ENCODE results near the gene HMGN4.
"Not testable (repeated sequence)": the region's sequence is repeated elsewhere in the genome, so short reads cannot be mapped to it uniquely, and the experiment has no call there.

Gene HMGN4

DNA sequence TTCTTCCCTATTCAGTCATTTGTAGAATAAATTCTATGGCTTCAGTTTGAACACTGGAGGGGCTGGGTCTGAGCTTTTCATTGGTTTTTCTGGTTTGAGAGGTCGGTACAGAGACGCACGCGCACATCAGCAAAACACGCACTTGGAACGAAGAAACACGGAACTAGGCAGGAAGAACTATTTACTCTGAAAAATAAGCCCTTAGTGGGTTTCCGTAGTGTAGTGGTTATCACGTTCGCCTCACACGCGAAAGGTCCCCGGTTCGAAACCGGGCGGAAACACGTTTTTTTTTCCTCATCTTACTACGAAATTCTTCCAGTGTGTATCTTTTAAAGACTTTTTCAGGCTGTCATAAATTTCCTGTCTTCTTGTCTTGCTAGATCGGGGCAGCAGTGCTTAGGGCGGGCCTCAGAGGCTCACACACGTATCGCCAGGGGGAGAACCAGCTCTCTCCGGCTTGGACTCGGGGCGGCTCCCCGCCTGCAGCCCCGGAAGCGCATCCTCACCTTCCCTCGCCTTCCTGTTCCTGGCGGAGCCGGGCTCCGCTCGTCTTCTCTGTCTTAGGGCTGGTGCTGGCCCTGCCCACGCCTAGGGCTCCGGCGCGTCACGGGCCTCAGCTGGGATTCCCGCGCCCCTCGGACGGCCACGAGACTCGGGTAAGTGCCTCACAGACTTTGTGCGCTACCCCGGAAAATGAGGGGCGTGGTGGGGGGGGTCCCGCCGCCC is at the start of gene HMGN4:
TSS of gene HMGN4 (plus strand) at position 521 of the 726 bp plus-strand sequence. CDS start 6,841 bp downstream, outside the sequence.
- peak; percentile 95 for DNase-seq

DNA sequence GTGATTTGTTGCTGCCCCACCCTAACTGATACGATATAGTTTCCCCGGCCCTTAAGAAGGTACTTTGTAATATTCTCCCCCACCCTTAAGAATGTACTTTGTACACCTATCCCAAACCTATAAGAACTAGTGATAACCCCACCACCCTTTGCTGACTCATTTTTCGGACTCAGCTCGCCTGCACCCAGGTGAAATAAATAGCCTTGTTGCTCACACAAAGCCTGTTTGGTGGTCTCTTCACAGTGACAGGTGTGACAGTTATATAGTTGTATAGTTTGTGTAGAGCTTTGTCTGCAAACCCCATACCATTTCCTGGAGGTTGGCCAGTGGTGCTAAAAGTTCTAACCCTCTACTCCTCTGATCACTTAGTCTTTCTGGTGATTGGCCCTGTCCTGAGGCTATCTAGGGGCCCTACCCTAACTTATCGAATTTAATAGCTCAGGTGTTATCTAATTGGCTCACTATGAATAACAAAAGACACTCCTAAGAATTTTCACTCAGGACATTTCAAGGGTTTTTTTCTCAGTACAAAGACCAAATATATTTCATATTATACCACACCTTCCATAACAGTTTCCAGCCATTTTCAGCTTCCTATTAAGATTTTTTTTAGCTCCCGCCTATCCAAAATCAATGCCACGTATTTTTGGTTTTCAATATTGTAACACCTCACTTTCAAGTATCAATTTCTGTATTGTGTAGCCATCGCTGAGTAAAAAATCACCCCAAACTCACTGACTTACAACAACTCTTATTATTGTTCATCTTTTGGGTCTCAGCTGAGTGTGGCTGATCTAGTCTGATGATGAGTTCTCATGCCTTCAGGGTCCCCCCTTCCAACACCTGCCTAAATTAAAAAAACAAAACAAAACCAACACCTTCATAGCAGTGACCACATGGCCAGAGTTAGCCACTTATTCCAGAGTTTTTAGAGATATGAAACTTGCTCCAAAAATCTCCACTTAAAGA is 47.9 kb upstream of the HMGN4 start:
- DNase-seq = no peak

DNA sequence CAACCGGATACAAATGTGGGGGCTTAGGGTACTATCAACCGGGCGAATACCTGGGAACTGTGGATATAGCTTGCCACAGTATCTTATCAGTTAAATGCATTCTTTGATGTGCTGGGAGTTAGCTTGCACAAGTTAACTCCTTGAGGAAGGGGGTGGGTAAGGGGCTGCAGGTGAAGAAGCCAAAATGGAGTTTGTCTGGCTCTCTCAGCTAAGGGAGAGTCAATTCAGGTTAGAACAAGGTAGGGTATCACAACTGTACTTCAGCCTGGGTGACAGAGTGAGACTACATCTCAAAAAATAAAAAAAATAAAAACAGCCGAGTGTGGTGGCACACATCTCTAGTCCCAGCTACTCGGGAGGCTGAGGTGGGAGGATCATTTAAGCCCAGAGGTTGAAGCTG is 46.6 kb upstream of the HMGN4 start:
- DNase-seq = no peak

DNA sequence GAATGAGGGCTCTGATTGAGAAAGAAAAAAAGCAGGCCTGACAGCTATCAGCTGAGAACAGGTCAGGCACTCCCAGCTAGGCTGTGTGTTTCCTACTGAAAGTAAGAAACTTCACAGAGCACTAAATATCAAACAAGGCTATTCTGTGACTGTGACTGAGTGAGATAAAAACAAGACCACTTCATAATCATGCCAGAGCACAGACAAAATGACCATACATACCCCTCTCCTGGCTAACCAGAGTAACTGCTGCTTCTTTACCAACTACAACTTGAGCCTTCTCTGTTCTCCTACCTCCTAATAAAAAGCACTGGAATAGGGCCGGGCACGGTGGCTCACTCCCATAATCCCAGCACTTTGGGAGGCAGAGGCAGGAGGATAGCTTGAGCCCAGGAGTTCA is 44.9 kb upstream of the HMGN4 start:
- DNase-seq = no peak

DNA sequence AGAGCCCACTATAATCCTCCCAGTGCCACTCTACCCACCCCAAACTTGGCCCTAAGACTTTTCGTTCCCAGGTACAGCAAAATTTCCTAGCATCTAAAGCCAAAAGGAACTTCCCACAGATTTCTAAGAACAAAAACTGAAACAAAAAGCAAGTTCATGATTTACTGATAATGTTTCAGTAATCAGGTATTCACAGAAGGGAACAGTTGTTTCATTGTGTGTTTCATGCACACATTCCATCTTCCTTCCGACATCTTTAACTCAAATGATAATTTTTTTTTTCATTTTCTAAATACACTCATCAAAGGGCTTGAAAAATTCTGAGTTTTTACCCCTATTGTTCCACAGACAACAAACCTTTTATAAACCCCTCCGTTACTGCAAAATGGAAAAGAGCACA is 44.0 kb upstream of the HMGN4 start:
- no peak for DNase-seq

DNA sequence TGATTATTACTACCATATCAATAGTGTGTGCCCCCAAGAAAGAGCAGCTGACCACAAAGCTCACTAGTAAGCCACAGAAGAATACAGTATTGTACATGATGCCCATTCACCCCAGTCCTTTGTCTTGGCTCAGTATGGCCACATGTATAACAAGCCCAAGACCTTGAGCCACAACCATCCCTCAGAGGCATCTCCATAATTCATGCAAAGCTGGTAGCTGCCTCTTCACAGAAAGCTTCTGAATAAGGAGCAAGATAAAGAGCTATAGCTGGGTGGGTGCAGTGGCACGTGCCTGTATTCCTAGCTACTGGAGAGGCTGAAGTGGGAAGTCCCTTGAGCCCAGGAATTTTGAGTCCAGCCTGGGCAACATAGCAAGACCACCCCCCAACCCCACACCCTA is 42.9 kb upstream of the HMGN4 start:
- no peak for DNase-seq

DNA sequence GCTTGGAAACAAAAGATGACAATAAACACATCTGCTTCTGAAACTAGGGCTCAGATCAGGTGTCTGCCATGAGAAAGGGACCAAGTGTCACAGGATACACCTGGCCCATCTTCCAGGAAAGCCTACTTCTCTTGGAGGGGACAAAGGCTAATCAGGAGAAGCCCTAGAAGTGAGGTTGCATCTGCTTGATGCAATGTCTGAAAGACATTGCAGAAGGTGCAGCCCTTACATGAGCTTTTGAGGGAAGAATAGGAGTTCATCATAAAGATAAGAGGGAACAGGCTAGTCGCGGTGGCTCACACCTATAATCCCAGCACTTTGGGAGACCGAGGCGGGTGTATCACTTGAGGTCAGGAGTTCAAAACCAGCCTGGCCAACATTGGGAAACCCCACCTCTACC is 40.6 kb upstream of the HMGN4 start:
- DNase-seq = no peak

DNA sequence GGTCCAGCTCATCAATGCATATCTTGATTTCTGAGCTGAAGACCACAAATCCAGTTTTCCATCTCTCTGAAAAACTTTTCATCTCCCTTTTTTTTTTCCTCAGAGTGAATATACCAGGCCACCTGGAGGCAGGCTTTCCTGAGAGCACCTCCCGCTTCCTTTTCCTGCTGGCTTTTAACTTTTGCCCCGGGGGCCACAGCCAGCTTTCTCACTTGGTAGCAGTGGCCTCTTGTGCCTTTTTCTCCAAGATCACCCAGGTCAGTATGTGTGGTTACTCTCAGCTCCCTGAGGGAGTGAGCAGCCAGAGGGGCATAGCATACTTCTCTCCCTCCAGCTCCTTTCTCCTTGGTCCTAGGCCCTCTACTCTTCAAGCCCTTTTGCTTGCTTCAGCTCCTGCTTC is 38.1 kb upstream of the HMGN4 start, which contains the start of gene BTN1A1:
TSS of gene BTN1A1 (plus strand) at position 202 of the 400 bp plus-strand sequence. CDS start 984 bp downstream, outside the sequence.
- no peak for DNase-seq

DNA sequence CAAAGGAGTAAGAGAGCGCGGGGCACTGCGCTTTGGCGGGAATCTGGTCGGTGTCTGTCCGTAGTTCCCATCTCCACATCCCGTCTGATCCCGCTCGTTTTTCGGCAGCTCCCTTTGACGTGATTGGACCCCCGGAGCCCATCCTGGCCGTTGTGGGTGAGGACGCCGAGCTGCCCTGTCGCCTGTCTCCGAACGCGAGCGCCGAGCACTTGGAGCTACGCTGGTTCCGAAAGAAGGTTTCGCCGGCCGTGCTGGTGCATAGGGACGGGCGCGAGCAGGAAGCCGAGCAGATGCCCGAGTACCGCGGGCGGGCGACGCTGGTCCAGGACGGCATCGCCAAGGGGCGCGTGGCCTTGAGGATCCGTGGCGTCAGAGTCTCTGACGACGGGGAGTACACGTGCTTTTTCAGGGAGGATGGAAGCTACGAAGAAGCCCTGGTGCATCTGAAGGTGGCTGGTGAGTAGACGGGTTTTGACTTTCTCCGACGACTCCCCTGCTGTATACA is 36.6 kb upstream of the HMGN4 start:
- DNase-seq = peak; percentile 57

DNA sequence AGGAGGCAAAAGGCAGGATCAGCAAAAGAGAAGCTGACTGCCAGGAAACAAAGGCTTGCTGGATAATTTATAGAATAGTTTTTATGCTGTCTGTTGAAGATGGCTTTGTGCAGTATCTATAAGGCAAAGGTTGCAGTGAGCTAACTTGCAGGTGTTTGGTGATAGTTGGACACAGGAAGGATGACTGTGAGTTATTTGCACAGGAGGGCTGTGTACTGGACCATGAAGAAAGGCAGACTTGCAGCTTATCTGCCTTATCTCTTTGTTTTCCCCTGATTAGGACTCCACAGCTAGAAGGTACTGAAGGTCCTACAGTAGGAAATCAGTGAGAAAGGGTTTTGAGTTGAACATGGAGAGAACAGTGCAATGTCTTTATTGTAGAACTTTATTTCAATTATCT is 36.0 kb upstream of the HMGN4 start:
- peak; percentile 25 for DNase-seq

DNA sequence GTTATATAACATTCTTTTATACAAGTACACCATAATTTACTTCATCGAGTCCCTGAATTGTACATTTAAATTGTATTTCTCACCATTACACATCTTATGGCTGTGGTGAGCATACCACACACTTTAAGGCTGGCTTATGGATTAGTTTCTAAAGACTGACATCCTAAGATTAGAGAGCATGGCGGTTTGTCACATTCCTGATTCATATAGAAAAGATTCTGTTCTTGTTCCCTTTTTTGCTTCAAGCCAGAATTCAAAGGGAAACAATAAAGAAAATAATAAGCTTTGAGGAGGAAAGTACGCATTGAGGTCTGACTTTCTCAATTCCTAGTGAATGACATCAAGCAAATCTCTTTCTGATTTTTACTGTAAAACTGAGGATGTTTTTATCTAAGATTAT is 35.5 kb upstream of the HMGN4 start:
- no peak for DNase-seq

DNA sequence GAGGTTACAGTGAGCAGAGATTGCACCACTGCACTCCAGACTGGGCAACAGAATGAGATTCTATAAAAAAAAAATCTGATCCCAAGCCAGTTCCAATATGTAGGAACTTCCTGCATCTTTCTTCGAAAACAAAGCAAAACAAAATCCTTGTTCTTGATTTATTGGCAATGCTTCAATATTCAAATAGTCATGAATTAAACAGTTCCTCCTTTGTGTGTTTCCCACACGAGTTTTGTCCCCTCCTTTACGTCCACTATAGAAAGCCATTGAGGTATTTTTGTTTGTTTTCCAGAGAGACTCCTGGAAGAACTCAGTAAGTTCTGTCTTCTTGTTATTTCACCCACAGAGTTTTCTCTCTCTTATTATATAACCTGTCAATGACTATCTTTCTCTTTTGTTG is 30.5 kb upstream of the HMGN4 start:
- no peak for DNase-seq

DNA sequence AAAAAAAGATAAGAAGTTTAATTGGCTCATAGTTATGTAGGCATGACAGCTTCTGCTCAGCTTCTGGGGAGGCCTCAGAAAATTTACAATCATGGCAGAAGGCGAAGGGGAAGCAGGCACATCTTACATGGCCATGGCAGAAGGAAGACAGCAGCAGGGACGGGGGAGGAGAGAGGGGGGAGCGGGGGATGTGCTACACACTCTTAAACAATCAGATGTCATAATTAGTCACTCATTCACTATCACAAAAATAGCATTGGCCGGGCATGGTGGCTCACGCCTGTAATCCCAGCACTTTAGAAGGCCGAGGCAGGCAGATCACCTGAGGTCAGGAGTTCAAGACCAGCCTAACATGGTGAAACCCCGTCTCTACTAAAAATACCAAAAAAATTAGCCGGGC is 27.1 kb upstream of the HMGN4 start:
- DNase-seq = not testable (repeated sequence)

DNA sequence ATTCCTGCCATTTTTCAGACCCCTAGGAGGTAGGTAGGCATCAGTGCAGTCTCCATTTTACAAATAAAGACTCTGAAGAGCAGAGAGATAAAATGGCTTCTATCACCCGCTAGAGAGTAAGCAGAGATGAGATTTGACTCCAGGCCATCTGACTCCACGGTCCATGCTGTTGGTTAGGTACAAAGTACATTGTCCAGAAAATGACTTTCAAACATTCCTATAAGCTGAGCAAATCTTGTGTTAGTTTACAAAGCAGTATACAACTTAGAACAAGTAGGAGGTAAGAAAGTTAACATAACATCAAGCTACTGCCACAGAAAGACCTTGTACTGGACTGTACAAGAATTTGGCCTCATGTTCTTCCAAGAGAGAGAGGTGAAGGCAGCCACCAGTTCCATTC is 23.2 kb upstream of the HMGN4 start:
- no peak for DNase-seq

DNA sequence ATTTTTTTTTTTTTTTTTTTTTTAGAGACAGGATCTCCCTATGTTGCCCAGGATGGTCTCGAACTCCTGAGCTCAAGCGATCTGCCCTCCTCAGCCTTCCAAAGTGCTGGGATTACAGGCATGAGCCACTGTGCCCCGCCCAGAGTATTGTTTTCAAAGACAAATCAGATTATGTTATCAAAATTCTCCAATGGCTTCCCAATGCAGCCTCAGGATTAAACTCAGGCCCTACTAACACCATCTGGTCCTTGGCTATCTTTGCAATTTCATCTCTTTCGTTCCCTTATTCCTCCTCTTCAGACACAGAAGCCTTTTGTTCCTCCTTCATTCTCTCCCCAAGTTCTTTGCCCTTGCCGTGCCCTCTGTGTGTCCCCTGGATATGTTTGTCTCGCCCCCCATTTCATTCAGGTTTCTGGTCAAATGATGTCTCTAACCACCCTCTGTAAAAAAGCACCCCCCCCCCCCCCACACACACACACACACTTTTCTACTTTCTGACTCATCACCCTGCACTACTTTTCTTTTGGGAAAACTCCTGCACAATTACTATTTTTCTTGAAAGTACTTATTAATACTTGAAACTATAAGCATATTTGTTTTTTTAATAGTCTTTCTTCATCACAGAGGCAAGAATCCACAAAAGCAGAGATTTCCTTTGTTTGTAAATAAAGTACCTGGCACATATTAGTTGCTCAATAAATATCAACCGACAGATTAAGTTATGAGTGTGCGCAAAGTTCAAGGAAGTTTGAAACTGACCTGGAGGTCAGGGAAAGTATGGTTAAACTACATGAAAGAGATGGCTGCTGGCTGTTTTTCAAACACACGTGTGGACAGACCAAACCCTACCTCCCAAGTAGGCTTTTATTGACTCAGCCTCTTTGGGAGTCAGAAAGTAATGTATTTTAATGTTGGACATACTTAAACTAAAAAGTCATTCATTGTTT is 21.4 kb upstream of the HMGN4 start:
- DNase-seq = no peak

DNA sequence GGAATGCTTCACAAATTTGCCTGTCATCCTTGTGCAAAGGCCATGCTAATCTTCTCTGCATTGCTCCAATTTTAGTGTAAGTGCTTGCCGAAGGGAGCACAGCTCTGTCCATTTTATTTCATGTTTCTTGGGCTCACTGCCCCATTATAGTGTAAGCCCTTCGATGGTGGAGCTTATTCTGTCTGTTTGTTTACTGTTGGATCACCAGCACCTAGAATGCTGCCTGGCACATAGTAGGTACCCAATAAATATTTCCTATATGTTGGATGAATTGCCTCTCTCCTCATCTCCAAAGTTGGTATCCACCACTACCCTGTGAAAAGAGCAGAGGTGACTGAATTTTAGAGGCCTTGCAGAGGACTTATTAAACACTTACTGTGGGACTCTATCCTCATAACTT is 18.8 kb upstream of the HMGN4 start:
- no peak for DNase-seq

DNA sequence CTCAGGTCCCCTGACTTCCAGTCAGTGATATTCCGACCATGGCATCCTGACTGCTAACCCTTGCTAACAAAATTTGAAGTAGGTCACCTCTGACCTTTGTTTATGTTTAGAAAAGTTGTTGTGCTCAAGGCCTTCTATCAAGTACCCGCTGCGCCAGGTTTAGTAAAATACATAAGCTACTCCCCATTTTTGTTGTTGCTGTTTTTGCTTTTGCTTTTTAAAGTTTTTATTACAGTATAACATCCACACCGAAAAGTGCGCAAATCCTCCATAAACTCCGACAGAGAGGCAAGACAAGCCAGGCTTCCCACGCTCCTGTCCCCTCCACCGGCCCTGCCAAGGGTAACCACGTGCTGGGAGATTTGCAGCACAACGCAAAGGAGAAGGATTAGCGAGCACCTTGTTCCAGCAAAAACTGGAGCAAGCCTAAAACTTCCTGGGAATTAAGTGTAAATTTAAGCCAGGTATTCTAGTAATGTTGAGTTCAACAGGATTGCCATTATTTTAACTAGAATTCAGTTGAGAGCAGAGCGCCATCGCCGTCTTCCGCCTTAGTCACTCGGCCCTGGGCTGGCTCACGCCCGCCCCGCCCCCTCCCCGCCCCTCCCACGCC is 17.8 kb upstream of the HMGN4 start:
- peak; percentile 82 for DNase-seq

DNA sequence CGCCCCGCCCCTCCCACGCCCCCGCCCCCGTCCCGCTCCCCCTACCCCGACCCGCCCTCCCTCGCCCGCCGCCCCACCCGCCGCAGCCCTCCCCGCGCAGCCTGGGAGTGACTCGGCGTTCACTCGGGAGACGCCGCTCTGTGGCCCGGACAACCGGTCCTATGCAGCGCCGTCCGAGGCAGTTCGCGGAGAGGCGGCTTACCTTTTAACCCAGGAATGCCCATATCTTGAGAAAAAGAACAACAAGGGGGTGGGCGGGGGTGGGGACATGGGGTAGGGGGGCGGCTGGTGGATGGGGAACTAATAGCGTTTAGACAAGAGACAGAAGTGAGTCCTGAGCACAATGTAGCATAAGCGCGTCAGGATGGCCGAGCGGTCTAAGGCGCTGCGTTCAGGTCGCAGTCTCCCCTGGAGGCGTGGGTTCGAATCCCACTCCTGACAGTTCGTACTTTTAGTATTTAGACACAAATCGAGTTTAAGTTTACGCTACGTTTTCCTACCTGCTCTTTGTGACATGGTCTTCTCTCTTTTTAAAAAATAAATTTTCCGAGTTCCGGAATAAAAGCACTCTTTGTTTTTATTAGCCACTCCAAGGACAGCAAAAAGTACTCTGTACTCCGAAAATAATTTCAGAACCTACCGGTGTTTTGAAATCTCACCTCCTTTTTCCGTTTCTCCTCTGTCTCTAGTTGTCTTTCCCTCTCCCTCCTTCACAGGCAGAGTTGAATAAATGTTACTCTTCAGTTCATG is 17.1 kb upstream of the HMGN4 start:
- DNase-seq = peak; percentile 85

DNA sequence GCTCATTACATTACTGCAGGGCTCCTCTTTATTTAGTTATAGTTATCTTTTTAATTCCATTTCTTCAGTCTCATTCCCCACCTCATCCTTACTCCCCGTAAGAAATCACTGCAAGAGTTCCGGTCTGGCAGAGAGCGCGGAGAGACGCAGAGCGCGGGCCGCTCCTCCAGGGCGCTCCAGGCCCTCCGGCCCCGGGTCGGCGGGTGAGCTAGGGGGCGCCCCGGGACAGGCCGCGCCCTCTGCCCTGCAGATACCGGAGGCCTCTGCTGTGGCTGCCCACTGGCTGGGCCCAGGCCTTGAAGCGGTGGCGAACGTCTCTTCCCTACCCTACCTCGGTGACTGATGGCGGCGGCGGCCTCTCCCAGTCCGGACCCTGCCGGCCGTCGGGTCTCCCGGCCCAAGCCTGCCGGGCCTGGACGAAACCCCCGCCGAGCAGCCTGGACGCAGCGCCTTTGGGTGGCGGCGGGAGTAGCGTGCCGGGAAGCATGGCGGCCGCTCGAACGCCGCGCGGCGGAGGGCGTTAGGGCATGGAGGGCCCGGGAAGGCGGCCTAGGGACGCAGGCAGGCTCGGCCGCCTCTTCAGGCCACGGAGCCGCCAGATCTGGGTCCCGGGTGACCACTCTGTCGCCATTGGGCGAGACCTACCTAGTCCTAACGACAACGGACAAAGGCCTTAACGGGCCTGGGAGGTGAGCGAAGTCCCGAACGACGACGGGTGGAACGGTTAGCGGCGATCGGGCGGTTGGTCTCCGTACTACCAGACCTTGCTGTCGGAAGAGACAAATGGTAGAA is 16.4 kb upstream of the HMGN4 start:
- DNase-seq = peak; percentile 74

DNA sequence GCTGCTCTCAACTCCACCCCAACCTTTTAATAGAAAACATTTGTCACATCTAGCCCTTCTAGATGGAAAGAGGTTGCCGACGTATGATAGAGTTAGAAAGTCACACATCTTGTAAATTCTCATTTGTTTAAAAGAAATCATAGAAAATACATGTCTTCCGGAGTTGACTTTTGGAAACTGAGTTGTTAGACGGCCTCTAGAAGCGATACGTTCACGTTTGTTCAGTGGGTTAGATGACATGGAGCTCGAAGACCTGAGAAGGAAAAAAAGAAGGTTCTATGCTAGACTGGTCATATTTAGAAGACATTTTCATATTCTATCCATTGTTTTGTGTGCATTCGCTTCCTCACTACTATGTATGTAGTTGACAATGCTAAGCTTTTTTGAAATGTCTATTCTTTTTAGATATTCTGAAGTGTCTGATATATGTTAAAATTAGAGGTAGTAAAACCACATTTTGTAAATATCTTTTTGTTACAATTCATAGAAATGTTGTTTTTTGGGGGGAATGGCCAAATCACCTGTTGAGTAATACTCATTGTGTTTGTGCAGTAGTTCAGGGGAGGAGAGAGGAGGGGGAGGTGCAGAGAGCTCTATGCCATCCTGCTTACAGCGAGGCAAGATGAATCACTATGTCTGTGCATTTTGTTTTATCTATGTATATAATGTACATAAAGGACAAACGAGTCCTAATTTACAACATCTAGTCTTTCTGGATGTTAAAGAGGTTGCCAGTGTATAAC is 15.5 kb upstream of the HMGN4 start:
- peak; percentile 20 for DNase-seq

Data from NCI-H748 treated with DMSO at 0.1 percent for 48 hours (cell line).